NCI-H2227 treated with DMSO at 0.1 percent for 48 hours (cell line): Measurements from ENCODE around the gene CCDC17.
"Not testable (repeated sequence)": the region's sequence is repeated elsewhere in the genome, so short reads cannot be mapped to it uniquely, and the experiment has no call there.

Source experiments
- DNase-seq: peaks from one replicate; lab custom pipeline; 2025; lab: John Stamatoyannopoulos, UW

CCDC17 gene

DNA sequence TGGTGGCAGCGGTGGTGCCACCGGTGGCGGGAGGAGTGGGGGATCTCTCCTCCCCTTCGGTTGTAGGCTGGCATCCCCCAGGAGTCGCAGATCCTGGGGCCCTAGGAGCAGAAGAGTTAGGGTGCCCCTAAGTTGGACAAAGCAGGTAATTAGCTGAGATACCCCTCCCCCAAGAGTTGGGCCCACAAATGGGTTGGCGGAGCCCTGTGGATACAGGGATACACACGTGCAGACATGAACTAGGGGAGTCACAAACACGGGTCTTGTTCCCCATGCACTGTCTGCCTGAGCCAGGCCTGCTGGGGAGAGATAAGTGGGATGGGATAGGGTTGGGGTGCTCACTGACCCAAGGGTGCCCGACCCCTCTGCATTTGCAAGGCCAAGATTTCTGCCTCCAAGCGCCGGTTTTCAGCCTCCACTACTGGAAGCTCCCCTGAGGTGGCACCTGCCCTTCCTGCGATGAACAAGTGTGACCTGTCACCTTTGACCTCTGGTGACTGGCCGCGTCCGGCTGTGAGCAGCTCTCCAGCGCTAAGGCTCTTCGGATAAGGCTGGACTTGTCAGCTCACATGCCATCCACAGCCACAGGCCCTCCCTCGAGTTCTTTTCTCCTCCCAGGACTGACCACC lies 1.8 kb downstream of the CCDC17 start:
- DNase-seq = no peak

GRCh38 chr1:45621501-45621836 lies 2.4 kb downstream of the CCDC17 start:
- no peak for DNase-seq

- DNase-seq = no peak
These were observed 3.0 kb downstream of the CCDC17 start for GRCh38 chr1:45620588-45621500.

- no peak for DNase-seq
These were observed 4.5 kb downstream of the CCDC17 start for GRCh38 chr1:45619149-45619921.

DNA sequence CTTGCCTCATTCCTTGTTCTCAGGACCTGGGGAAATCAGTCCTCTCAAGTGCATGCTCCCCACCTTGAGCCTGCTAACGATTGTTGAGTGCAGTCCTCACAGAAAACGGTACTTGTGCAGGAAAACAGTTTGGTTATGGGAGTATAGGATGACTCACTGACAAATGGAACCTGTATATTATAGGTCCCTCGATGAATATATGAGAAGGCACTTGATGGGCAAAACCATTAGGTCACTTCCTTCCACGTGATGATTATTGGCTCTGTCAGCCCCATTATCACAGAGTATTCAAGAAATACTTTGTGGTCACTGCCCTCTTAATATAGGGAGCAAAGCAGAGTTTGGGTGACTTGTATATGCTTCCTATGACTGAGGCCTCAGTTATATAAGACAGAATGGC lies 6.2 kb downstream of the CCDC17 start:
- no peak for DNase-seq

DNA sequence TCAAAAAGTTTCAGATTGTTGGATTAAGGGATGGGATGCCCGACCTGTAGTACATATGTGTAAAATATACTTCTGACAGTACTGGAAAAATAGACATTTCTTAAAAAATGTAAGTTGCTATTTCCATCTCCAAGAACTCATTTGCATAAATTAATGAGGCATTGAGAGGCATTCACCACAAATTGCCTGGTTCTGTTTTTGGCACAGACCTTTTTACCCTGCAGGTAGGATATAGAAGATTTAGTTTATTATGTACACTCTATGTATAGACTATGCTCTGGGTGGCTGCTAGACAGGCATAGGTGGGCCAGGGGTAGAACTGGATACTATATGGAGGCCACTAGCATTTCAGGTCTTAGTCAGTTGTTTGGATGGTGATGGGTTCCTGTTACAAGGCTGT lies 8.0 kb downstream of the CCDC17 start:
- DNase-seq = no peak

GRCh38 chr1:45612941-45613579 lies 10.8 kb downstream of the CCDC17 start:
- DNase-seq = no peak

DNA sequence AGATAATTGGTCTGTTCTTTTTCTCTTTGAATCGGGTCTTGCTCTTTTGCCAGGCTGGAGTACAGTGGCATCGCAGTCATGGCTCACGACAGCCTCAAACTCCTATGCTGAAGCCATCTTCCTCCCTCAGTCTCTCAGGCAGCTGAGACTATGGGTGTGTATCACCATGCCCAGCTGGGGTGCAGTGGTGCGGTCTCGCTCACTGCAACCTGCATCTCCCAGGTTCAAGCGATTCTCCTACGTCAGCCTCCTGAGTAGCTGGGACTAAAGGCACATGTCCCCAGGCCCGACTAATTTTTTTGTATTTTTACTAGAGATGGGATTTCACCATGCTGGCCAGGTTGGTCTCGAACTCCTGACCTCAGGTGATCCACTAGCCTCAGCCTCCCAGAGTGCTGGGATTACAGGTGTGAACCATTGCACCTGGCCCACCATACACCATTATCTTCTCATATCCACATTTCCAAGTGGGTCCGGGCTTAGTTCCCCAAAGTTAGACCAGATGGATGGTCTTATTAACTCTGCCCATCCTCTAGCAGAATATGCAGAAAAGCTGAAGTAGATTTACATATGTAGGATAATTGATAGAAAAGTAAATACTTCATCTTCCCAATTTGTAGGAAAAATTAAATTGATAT lies 13.1 kb downstream of the CCDC17 start:
- no peak for DNase-seq

GRCh38 chr1:45608175-45609156 lies 15.4 kb downstream of the CCDC17 start:
- no peak for DNase-seq

GRCh38 chr1:45607404-45608074 lies 16.3 kb downstream of the CCDC17 start:
- DNase-seq = no peak

DNA sequence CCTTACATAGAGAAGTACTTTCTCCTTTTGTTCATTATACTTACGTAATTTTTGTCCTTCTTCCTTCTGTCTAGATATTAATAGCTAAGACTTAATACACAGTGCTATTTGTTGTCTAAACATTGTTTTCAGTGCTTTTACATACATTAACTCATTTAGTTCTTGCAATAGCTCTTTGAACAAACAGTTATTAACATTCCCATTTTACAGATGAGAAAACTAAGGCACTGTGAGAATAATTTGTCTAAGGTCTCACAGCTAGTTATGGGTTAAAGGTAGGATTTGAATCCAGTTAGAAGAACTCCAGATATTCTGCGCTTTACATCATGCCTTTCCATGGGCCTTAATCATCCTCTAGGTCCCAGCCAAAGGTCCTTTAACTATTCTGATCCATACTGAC lies 19.6 kb downstream of the CCDC17 start:
- no peak for DNase-seq

GRCh38 chr1:45596765-45597164 lies 27.1 kb downstream of the CCDC17 start:
- DNase-seq = not testable (repeated sequence)

DNA sequence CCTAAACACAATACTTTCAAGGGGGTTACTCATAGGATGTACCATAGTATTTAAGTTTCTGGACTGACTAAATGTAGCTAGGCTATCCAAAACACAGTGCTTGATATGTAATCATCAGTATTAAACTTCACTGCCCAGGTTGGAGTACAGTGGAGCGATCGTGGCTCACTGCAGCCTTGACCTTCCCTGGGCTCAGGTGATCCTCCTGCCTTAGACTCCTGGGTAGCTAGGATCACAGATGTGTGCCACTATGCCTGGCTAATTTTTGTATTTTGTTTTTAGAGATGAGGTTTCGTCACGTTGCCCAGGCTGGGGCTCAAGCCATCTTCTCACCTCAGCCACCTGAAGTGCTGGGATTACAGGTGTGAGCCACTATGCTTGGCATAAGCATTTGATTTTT lies 29.4 kb downstream of the CCDC17 start:
- DNase-seq = no peak

- no peak for DNase-seq
These were observed 34.0 kb downstream of the CCDC17 start for GRCh38 chr1:45589861-45590260.

DNA sequence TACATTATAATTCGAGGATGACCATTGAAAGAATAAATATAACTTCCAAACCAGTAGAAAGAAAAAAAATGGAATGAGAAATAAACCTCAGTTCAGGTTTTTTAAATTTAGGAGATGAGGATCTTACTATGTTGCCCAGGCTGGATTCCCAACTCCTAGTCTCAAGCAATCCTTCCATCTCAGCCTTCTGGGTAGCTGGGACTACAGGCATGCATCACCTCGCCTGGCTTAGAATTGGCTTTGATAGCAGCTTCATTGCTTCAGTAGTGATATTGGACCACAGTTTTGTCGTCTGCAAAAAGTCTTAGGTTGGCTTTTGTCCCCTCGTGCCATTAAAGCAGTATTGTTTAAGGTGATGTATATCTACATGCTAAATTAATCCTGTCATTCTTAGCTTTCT lies 37.1 kb downstream of the CCDC17 start:
- DNase-seq = no peak

DNA sequence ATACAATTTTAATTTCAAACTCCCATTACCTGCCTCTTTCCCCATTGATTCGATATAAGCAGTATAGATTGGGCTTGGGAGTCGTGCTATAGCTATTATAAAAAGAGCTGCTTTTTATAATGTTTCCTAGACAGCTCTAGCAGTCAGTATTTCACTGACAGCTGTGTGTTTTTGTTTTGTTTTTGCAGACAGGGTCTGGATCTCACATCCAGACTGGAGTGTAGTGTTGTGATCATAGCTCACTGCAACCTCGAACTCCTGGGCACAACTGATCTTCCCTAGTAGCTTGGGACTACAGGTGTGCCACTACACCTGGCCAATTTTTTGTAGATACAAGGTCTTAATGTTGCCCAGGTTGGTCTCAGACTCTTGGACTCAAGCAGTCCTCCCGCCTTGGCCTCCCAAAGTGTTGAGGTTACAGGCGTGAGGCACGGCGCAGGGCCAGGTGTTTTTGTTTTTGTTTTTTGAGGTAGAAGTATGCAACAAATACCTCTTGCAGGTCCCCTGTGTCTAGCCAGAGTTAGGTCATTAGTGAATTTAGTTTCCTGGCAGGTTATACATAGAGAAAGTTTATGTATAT lies 38.3 kb downstream of the CCDC17 start:
- no peak for DNase-seq

GRCh38 chr1:45585110-45585426 lies 38.8 kb downstream of the CCDC17 start:
- no peak for DNase-seq

DNA sequence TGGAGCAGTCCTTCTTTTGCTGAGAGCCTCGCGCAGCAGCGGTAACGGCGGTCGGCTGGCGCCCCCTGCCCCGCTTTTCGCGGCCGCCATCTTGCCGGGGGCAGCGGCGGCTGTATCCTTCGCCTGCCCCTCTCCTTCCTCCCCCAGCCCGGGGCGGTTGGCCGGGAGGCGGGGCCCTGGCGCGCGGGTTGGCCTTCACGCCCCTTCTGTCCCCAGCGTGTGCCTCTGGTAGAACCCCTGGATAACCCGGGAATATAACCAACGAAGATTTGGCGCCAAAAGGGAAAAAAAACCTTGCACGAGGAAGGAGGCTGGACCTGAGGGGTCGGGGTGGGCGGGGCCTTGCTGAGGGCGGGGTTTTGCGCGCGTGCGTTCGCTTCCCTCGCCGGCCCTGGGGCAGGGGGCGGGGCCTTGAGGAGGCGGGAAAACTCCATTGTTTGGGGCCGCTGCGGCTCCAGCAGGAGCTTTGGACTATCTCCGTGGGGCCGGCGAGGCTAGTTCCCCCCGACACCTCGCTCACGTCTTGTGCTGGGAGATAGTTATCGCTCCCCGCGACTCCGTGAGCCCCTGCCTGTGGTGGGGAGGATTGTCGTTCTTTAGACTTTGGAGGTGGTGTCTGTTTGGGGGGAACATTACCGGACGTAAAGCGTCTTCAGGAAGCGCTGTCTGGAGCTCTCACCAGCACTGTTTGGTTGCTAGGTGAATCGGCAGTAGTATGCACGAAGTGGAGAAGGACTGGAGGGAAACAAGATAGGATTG lies 39.3 kb downstream of the CCDC17 start:
- peak; percentile 87 for DNase-seq
